ENCODE measurements around the gene PEX1. TPM values are rescaled to one million over a fixed set of nuclear protein-coding genes. Genes with fewer than 3 reads are reported as not detected.

PEX1 gene
- polyA plus RNA-seq, 2 of the 4 experiments (the other 2 are of a cell fraction), result 8.8 to 23.2 TPM

- TF ChIP-seq HES2 (IDR thresholded peaks at IDR 0.05), result no peak
Observed at GRCh38 chr7:92460510-92460909, 67.8 kb downstream of the PEX1 start (continued).

- Histone ChIP-seq H3K9me3 (no peaks in the 10 kb centered on the region), H3K4me3 (no peak overlapping the region), H3K4me1 (0 out of 3 replicates have a peak, but pooled peaks cover 4% of the 10 kb centered on the region), H3K4me2 (no peak overlapping the region), H3K27ac (no peak overlapping the region)
- ChIA-PET CTCF (interaction anchor here (1.8 to 2.1 kb wide), 3 partner anchors 9 to 35 kb away, joined by 7 to 14 read pairs (median 10); partner anchors contain the start of gene GATAD1), POLR2A (no interaction called here)
- FAIRE-seq (no peak), DNase-seq (ENCODE audit: low read depth in 1 of 2, low spot score in 1 of 2) (no peak), ATAC-seq (no peak)
- no peak for TF ChIP-seq E2F6 (IDR thresholded peaks at IDR 0.05; ENCODE audit: borderline replicate concordance, low read depth)
- TF ChIP-seq CBX2 (IDR thresholded peaks at IDR 0.05; ENCODE audit: borderline replicate concordance, low read depth), result no peak
- TF ChIP-seq ZNF302 (CRISPR knock-in tag; IDR thresholded peaks at IDR 0.05), result no peak
- no peak for TF ChIP-seq ELK1 (IDR thresholded peaks at IDR 0.05; ENCODE audit: low read depth, low read length)
- TF ChIP-seq EHMT2 (IDR thresholded peaks at IDR 0.05; ENCODE audit: low read depth), result no peak
- no peak for TF ChIP-seq KDM5A (IDR thresholded peaks at IDR 0.05)
- TF ChIP-seq CBX8 (IDR thresholded peaks at IDR 0.05), result no peak
- no peak for TF ChIP-seq RFX5 (IDR thresholded peaks at IDR 0.05)
- TF ChIP-seq CHD4 (IDR thresholded peaks at IDR 0.05; ENCODE audit: borderline replicate concordance), result no peak
- TF ChIP-seq REST (IDR thresholded peaks at IDR 0.05), result no peak
- no peak for TF ChIP-seq PHF8 (IDR thresholded peaks at IDR 0.05; ENCODE audit: borderline replicate concordance, low read depth)
- TF ChIP-seq HES2 (IDR thresholded peaks at IDR 0.05), result no peak
- TF ChIP-seq CHD2 (IDR thresholded peaks at IDR 0.05; ENCODE audit: low read length, partially characterized antibody), result no peak
- 75% methylated on average over 2 of the region's 2 CpGs for WGBS (ENCODE audit: missing lambda C conversion rate)
Observed at GRCh38 chr7:92460109-92460508, 68.2 kb downstream of the PEX1 start.

GRCh38 chr7:92456236-92456635, 72.1 kb downstream of the PEX1 start:
- DNase-seq (ENCODE audit: low read depth in 1 of 2, low spot score in 1 of 2) (no peak), ATAC-seq (no peak), FAIRE-seq (no peak)
- ChIA-PET CTCF (no interaction called here), POLR2A (no interaction called here)
- no peak for TF ChIP-seq RARB (CRISPR knock-in tag; IDR thresholded peaks at IDR 0.05)
- Histone ChIP-seq H3K4me2 (no peak overlapping the region), H3K4me1 (0 out of 3 replicates have a peak, but pooled peaks cover 4% of the 10 kb centered on the region), H3K4me3 (no peak overlapping the region), H3K27ac (no peak overlapping the region), H3K9me3 (no peaks in the 10 kb centered on the region)
- 100% methylated on average over 2 of the region's 2 CpGs for WGBS (ENCODE audit: missing lambda C conversion rate)

- FAIRE-seq (no peak), ATAC-seq (no peak), DNase-seq (ENCODE audit: low read depth in 1 of 2, low spot score in 1 of 2) (no peak)
- ChIA-PET POLR2A (no interaction called here), CTCF (interaction anchor here (2.1 kb wide), 1 partner anchor 10 kb away, joined by 10 read pairs; no protein-coding TSS in a partner anchor)
- Histone ChIP-seq H3K4me2 (no peak overlapping the region), H3K9me3 (no peaks in the 10 kb centered on the region), H3K27ac (no peak overlapping the region), H3K4me1 (peaks cover 18% of the 10 kb centered on the region), H3K4me3 (no peak overlapping the region)
- WGBS (ENCODE audit: missing lambda C conversion rate), result 93% methylated on average over 2 of the region's 2 CpGs
- no peak for TF ChIP-seq ZFP36 (IDR thresholded peaks at IDR 0.05; ENCODE audit: borderline replicate concordance, partially characterized antibody)
Observed at GRCh38 chr7:92451645-92452044, 76.7 kb downstream of the PEX1 start.

Measured in A549 (cell line).